B cell (primary cell): ENCODE results near the gene STK11. TPM values are rescaled to one million over a fixed set of nuclear protein-coding genes. Genes with fewer than 3 reads are reported as not detected.

ENCODE experiments used
- ATAC-seq: fragments of 200-7000 bp; cut with Tn5 transposase; one replicate; pipeline ENCODE4 v1.10.0; 2021; ENCODE audit warnings: low read depth, mild to moderate bottlenecking, moderate number of reproducible peaks, moderate library complexity
- CTCF ChIA-PET: fragments of 350-600 bp; sonication (Branson Sonifier 250); formaldehyde crosslinking; loops from one replicate; lab custom pipeline; 2021; ENCODE audit warnings: antibody characterized with exemption, inconsistent platforms; lab: Charles Lee
- POLR2A ChIA-PET: fragments of 350-600 bp; sonication (Branson Sonifier 250); formaldehyde crosslinking; loops from one replicate; lab custom pipeline; 2021; ENCODE audit warnings: antibody characterized with exemption; lab: Charles Lee
- DNase-seq: peaks from one replicate; pipeline ENCODE4 v3.0.0; 2013
- H2AFZ ChIP-seq: 2 replicates; pipeline ENCODE4 v1.6.1; 2012; ENCODE audit warnings: mild to moderate bottlenecking, low read depth, low read length; ENCODE audit not compliant: insufficient read depth, poor library complexity, severe bottlenecking
- H3K27ac ChIP-seq, 2 donors: 1 replicate in 1 of 2; 2 replicates in 1 of 2; pipeline ENCODE4 v1.5.1; 2012 to 2013; ENCODE audit warnings: low read length in 2 of 2, mild to moderate bottlenecking in 2 of 2, moderate library complexity in 1 of 2
- H3K27me3 ChIP-seq, 4 experiments: fragments of 200-600 bp in 1 of 4; sonication (generic) in 1 of 4; replicated peaks in 1 of 4; 1 replicate in 2 of 4; 2 replicates in 2 of 4; pipeline versions ENCODE4 v1.6.1 to v1.7.0; 2013 to 2016; ENCODE audit warnings: low read length in 3 of 4, mild to moderate bottlenecking in 2 of 4, mixed read lengths in 1 of 4, moderate library complexity in 1 of 4; ENCODE audit not compliant: insufficient read depth in 4 of 4, control insufficient read depth in 3 of 4; ENCODE audit errors: control extremely low read depth in 1 of 4
- H3K36me3 ChIP-seq, 2 experiments: replicated peaks in 1 of 2; 1 replicate in 1 of 2; 2 replicates in 1 of 2; pipeline versions ENCODE4 v1.6.1 to v1.7.1; 2013; ENCODE audit warnings: low read length in 1 of 2; ENCODE audit not compliant: insufficient read depth in 2 of 2, control insufficient read depth in 1 of 2; ENCODE audit errors: control extremely low read depth in 1 of 2, extremely low read depth in 1 of 2
- H3K4me1 ChIP-seq, 2 donors: fragments of 200-600 bp in 1 of 2; sonication (generic) in 1 of 2; 1 replicate in 1 of 2; 2 replicates in 1 of 2; pipeline versions ENCODE4 v1.5.1 to v1.6.1; 2013 to 2017; ENCODE audit warnings: low read length in 2 of 2; ENCODE audit not compliant: control insufficient read depth in 2 of 2, insufficient read depth in 2 of 2
- H3K4me2 ChIP-seq: replicated peaks from 2 replicates; pipeline ENCODE3; 2012; ENCODE audit warnings: mild to moderate bottlenecking, low read depth, low read length; ENCODE audit not compliant: poor library complexity, severe bottlenecking
- H3K4me3 ChIP-seq, 5 experiments: fragments of 200-600 bp in 1 of 5; sonication (generic) in 1 of 5; 1 replicate in 3 of 5; 2 replicates in 2 of 5; pipeline versions ENCODE4 v1.5.1 to v1.7.0; 2011 to 2016; ENCODE audit warnings: low read length in 4 of 5, mild to moderate bottlenecking in 4 of 5, low read depth in 2 of 5, control low read depth in 1 of 5, moderate library complexity in 1 of 5; ENCODE audit not compliant: insufficient read depth in 1 of 5; ENCODE audit errors: control extremely low read depth in 1 of 5, extremely low read depth in 1 of 5
- H3K79me2 ChIP-seq: fragments of 200-600 bp; sonication (generic); one replicate; pipeline ENCODE4 v1.6.0; 2016; ENCODE audit warnings: low read length; ENCODE audit not compliant: control insufficient read depth, insufficient read depth
- H3K9ac ChIP-seq: fragments of 200-600 bp; sonication (generic); 2 replicates; pipeline ENCODE4 v1.6.1; 2017; ENCODE audit warnings: mild to moderate bottlenecking, low read length, moderate library complexity
- H3K9me3 ChIP-seq, 3 donors: one replicate each; pipeline versions ENCODE4 v1.6.1 to v1.7.1; 2013; ENCODE audit warnings: low read length in 2 of 3; ENCODE audit not compliant: control insufficient read depth in 2 of 3, insufficient read depth in 1 of 3; ENCODE audit errors: control extremely low read depth in 1 of 3
- H4K20me1 ChIP-seq: 2 replicates; pipeline ENCODE4 v1.6.0; 2012; ENCODE audit warnings: mild to moderate bottlenecking, low read length; ENCODE audit not compliant: insufficient read depth, control insufficient read depth, poor library complexity, severe bottlenecking
- H3K27ac Mint-ChIP-seq: one replicate; pipeline ENCODE4 v1.8.0; 2021; ENCODE audit warnings: mixed read lengths
- H3K27me3 Mint-ChIP-seq: one replicate; pipeline ENCODE4 v1.8.0; 2021; ENCODE audit warnings: mixed read lengths
- H3K4me1 Mint-ChIP-seq: one replicate; pipeline ENCODE4 v1.8.0; 2021; ENCODE audit warnings: mixed read lengths
- H3K4me3 Mint-ChIP-seq: one replicate; pipeline ENCODE4 v1.8.0; 2021; ENCODE audit warnings: mixed read lengths
- H3K9me3 Mint-ChIP-seq: one replicate; pipeline ENCODE4 v1.8.0; 2022; ENCODE audit warnings: mixed read lengths; ENCODE audit not compliant: insufficient read depth
- EZH2 ChIP-seq: IDR thresholded peaks from 2 replicates; pipeline ENCODE4 v1.6.1; 2012; ENCODE audit warnings: borderline replicate concordance, low read depth, mild to moderate bottlenecking, moderate library complexity, low read length; ENCODE audit not compliant: insufficient read depth, poor library complexity, severe bottlenecking
- WGBS: methylation state at CpG from one replicate; pipeline ENCODE4 v1.1.5; 2013; ENCODE audit warnings: missing lambda C conversion rate; ENCODE audit not compliant: insufficient coverage; 5-methylcytosine and 5-hydroxymethylcytosine counted together
- intact Hi-C: fragments of 100-400 bp; cut with micrococcal nuclease; formaldehyde crosslinking; loops from one replicate; pipeline ENCODE4 v1.10.0; 2022
- polyA plus RNA-seq: library from polyadenylated mRNA; depleted of rRNA; stranded (reverse); fragments of >200 nt; gene quantifications from 2 replicates; pipeline ENCODE4 v1.2.3, GENCODE V29; 2012
- total RNA-seq, 2 donors: library from RNA; stranded (reverse); fragments of 120-200 nt in 1 of 2; gene quantifications; 1 replicate in 1 of 2; 2 replicates in 1 of 2; pipeline versions ENCODE4 v1.2.3 to v1.2.4, GENCODE V29; 2013 to 2022
- TF ChIP-seq, protein P1 (sequence below): fragments of 200-600 bp; IDR thresholded peaks from one replicate; pipeline ENCODE4 v1.8.0; 2022; ENCODE audit warnings: antibody characterized with exemption, mild to moderate bottlenecking

Gene STK11
- total and polyA plus RNA-seq, 2 donors (not counting 1 experiment from before 2014, with no cell fraction given) = 87.9 to 89.9 TPM

DNA sequence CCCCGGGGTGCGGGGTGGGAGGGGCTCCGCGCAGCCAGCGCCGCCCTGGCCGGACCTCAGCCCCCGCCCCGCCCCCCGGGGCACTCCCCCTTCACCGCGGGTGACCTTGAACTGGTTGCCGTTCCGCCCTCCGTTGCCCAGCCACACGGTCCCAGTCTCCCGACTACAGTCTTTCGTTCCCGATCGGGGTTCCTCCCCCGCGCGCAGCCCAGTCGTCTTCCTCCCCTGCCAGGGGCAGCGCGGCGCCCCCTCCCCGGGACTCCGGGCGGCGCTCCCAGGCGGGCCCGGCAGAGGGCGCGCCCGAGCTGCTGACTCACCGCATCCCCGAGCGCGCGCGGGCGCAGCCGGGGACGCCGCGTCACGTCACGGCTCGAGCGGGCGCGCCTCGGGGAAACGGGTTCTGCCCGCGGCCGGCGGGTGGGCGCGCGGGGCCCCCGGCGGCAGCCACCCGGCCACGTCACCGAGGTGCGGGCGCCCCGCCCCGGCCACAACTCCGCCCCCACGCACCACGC lies 43.3 kb downstream of the STK11 start:
- Histone ChIP-seq H2AFZ (peak overlapping the region; percentile 46), H3K4me3 (peak overlapping the region in 4 of 5 experiments; percentile 62 to 95 (median 67)), H3K36me3 (peaks cover 0 to 17% of the 10 kb centered on the region in 2 experiments), H3K9ac (peak overlapping the region; percentile 88), H3K4me1 (peaks cover 31 to 56% of the 10 kb centered on the region in 2 donors), H4K20me1 (peaks cover 42% of the 10 kb centered on the region), H3K9me3 (no peaks in the 10 kb centered on the region), H3K27ac (peak overlapping the region; percentile 84 to 94), H3K4me2 (peak overlapping the region; percentile 99), H3K27me3 (no peaks in the 10 kb centered on the region), H3K79me2 (peaks cover 39% of the 10 kb centered on the region)
- ChIA-PET POLR2A (interaction anchor here (0.6 to 2.5 kb wide), 4 partner anchors 10 to 20 kb away, joined by 3 to 33 read pairs (median 6); partner anchors contain the start of gene CIRBP), CTCF (interaction anchor here (0.7 to 2.3 kb wide), 2 partner anchors 9 to 18 kb away, joined by 3 to 31 read pairs; no protein-coding TSS in a partner anchor)
- ATAC-seq = peak; percentile 21
- H3K4me1 Mint-ChIP-seq = peaks cover 26% of the 10 kb centered on the region
- H3K27ac Mint-ChIP-seq = peak overlapping the region; percentile 91
- intact Hi-C loops = loop anchor here (1.0 to 10.0 kb wide), 5 partner anchors 12 to 1936 kb away; partner anchors contain the start of genes CNN2, NCLN, RNU6-2 and TMEM259
- DNase-seq = peak; percentile 92
- no peaks in the 10 kb centered on the region for H3K27me3 Mint-ChIP-seq
- no peaks in the 10 kb centered on the region for H3K9me3 Mint-ChIP-seq
- under 1% methylated on average over 71 of the region's 74 CpGs for WGBS
- TF ChIP-seq EZH2 = no peak
- TF ChIP-seq, protein P1, sequence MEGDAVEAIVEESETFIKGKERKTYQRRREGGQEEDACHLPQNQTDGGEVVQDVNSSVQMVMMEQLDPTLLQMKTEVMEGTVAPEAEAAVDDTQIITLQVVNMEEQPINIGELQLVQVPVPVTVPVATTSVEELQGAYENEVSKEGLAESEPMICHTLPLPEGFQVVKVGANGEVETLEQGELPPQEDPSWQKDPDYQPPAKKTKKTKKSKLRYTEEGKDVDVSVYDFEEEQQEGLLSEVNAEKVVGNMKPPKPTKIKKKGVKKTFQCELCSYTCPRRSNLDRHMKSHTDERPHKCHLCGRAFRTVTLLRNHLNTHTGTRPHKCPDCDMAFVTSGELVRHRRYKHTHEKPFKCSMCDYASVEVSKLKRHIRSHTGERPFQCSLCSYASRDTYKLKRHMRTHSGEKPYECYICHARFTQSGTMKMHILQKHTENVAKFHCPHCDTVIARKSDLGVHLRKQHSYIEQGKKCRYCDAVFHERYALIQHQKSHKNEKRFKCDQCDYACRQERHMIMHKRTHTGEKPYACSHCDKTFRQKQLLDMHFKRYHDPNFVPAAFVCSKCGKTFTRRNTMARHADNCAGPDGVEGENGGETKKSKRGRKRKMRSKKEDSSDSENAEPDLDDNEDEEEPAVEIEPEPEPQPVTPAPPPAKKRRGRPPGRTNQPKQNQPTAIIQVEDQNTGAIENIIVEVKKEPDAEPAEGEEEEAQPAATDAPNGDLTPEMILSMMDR = peak; percentile 76
- H3K4me3 Mint-ChIP-seq = peak overlapping the region; percentile 86
